ENCODE data around the gene GALNT10.

GALNT10 gene

GRCh38 chr5:154300207-154300883 lies 109.8 kb downstream of the GALNT10 start:
- no peak for DNase-seq

- no peak for DNase-seq
Observed at GRCh38 chr5:154301726-154302125, 111.2 kb downstream of the GALNT10 start.

GRCh38 chr5:154302161-154302560 lies 111.6 kb downstream of the GALNT10 start:
- DNase-seq: no peak

GRCh38 chr5:154303133-154303532 lies 112.6 kb downstream of the GALNT10 start:
- DNase-seq: no peak

GRCh38 chr5:154308443-154309370 lies 118.2 kb downstream of the GALNT10 start:
- no peak for DNase-seq

- no peak for DNase-seq
Observed at GRCh38 chr5:154309371-154309745, 118.8 kb downstream of the GALNT10 start.

GRCh38 chr5:154309805-154310204 lies 119.3 kb downstream of the GALNT10 start:
- DNase-seq: no peak

GRCh38 chr5:154311362-154311761 lies 120.8 kb downstream of the GALNT10 start:
- peak; percentile 18 for DNase-seq

- DNase-seq: no peak
Observed at GRCh38 chr5:154312000-154312399, 121.5 kb downstream of the GALNT10 start.

GRCh38 chr5:154312576-154312975 lies 122.0 kb downstream of the GALNT10 start:
- no peak for DNase-seq

GRCh38 chr5:154313360-154314017 lies 123.0 kb downstream of the GALNT10 start:
- DNase-seq: no peak

- no peak for DNase-seq
Observed at GRCh38 chr5:154315196-154315595, 124.7 kb downstream of the GALNT10 start.

- DNase-seq: no peak
Observed at GRCh38 chr5:154315756-154316155, 125.2 kb downstream of the GALNT10 start.

- DNase-seq: no peak
Observed at GRCh38 chr5:154316223-154316935, 125.8 kb downstream of the GALNT10 start.

- DNase-seq: no peak
Observed at GRCh38 chr5:154317916-154318315, 127.4 kb downstream of the GALNT10 start.

- DNase-seq: no peak
Observed at GRCh38 chr5:154318691-154319090, 128.2 kb downstream of the GALNT10 start.

GRCh38 chr5:154319736-154320135 lies 129.2 kb downstream of the GALNT10 start:
- no peak for DNase-seq

GRCh38 chr5:154320224-154321089 lies 129.9 kb downstream of the GALNT10 start:
- no peak for DNase-seq

GRCh38 chr5:154321546-154321945 lies 131.0 kb downstream of the GALNT10 start:
- DNase-seq: no peak

- DNase-seq: no peak
Observed at GRCh38 chr5:154324033-154324432, 133.5 kb downstream of the GALNT10 start.

- no peak for DNase-seq
Observed at GRCh38 chr5:154325566-154325965, 135.0 kb downstream of the GALNT10 start.

GRCh38 chr5:154329062-154329461 lies 138.5 kb downstream of the GALNT10 start:
- DNase-seq: no peak

Measured in activated naive CD4-positive, alpha-beta T cell treated with anti-CD3 and anti-CD28 coated beads, Interleukin-2, amount 50 U/mL, for 16 hours (primary cell).